AG08395 (cell line): ENCODE results near the gene ZNF146.
"Not testable (repeated sequence)": the region's sequence is repeated elsewhere in the genome, so short reads cannot be mapped to it uniquely, and the experiment has no call there.

Source experiments
- DNase-seq: peaks from one replicate; pipeline ENCODE4 v3.0.0; 2012; ENCODE audit warnings: mixed read lengths, low spot score

Gene ZNF146

DNA sequence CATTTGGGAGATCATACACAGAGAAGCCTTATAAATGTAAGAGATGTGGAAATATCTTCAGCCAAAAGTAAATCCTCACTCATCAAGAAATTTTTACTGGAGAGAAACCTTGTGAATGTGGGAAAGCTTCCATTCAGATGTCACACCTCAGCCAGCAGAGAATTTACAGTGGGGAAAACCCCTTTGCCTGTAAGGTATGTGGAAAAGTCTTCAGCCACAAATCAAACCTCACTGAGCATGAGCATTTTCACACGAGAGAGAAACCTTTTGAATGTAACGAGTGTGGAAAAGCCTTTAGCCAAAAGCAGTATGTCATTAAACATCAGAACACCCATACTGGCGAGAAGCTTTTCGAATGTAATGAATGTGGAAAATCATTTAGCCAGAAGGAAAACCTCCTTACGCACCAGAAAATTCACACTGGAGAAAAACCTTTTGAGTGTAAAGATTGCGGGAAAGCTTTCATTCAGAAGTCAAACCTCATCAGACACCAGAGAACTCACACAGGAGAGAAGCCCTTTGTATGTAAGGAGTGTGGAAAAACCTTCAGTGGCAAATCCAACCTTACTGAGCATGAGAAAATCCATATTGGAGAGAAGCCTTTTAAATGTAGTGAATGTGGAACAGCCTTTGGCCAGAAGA is 21.5 kb downstream of the ZNF146 start:
- DNase-seq = no peak

DNA sequence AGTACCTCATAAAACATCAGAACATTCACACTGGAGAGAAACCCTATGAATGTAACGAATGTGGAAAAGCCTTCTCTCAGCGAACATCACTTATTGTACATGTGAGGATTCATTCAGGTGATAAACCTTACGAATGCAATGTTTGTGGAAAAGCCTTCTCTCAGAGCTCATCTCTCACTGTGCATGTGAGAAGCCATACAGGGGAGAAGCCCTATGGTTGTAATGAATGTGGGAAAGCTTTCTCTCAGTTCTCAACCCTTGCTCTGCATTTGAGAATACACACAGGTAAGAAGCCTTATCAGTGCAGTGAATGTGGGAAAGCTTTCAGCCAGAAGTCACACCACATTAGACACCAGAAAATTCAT is 22.0 kb downstream of the ZNF146 start:
- no peak for DNase-seq

DNA sequence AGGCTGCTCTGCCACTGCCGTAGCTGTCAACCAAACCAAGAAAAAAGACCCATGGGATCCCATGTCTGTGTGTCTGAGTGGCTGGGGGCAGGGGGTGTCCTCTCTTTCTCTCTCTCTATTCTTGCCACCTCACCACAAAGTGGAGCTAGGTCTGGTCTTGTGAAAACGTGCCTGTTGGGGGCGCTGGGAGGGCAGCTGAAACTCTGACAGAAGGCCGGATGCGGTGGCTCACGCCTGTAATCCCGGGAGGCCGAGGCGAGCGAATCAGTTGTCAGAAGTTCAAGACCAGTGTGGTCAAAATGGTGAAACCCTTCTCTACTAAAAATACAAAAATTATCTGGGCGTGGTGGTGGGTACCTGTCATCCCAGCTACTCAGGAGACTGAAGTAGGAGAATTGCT is 29.2 kb downstream of the ZNF146 start:
- DNase-seq = no peak

DNA sequence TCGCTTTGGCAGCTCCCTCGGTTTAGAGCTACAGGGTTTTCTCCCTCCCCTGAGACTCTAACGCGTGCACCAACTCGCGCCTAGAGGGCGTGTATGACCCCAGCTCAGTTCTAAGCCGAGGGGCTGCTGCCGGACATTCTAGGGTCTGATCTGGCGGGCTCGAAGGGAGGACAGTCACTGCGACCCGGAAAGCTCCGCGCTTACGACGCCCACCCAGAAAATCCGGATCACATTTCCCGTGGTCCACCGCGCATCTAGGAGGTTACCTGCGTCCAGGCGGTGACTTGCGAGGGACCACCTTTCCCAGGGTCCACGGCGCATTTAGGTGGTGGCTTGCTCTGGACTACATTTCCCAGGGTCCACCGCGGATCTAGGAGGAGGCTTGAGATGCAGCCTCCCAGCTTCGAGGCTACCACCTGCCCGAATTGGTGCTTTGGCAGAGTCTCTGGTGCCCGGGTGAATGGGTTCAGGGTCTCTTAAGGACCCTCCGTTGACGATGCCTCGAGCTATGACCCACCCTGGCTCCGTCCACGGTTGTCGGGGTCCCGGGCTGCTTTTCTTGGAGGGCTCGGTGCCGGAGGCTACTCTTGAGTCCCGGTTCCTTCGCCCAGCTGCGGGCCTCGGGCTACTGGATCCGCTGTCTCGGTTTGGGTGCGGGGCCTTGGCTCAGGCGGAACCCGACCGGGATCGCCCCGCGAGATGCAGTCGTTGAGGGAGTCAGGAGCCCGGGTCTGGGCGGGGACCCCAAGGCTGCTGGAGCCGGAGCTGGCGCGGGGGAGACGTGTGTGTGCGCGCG is 30.5 kb downstream of the ZNF146 start:
- peak; percentile 32 for DNase-seq

DNA sequence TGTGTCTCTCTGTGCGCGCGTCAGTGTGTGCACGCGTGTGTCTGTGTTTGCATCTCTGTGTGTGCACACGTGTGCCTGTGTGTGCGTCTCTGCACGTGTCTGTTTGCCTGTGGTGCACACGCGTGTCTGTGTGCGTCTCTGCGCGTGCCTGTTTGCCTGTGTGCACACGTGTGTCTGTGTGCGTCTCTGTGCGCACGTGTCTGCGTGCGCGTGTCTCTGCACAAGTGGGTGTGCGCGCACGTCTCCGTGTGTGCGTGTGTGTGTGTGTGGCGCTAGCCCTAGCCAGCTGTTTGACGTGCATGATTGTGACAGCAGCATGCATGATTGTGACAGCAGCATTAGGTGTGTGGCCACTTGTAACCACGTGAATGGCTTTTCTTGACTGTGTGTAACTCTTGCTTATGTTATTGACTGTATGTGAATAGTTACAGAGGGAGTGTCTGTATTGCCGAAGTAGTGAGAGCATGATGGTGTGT is 31.1 kb downstream of the ZNF146 start:
- no peak for DNase-seq

DNA sequence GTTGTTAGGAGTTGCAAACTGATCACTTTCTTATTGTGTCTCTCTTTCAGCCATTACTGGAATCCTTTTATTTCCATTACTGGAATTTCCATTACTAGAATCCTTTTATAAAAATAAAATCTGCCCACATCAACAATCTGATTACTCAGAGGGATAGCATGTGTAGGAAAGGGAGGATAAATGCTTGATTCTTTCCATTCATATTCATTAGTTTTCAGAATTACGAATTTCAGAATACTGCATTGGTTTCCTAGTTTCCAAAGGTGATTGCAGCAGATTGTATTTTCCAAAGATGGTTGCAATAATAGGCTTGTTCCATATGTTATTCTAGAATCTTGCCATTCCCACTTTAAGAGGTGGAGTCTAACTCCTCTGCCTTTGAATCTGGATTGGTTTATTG is 37.1 kb downstream of the ZNF146 start:
- no peak for DNase-seq

DNA sequence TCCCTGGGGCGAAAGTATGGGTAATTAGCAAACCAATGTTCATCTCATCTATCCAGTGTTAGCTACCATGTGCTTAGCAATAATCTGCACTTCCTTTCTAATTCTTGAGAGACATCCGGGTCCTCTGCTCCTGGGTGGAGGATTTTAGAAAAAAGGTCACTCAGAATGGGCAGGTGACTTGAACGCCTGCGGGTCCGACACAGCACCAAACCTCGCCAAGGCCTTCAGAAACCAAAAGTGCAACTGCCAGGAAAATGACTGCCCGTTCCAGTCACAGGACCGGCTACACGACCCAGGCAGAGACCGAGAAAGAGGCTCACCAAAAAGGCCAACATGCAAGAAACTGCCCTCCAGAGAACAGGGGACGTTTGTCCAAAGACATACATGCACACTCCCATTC is 39.9 kb downstream of the ZNF146 start:
- DNase-seq = no peak

DNA sequence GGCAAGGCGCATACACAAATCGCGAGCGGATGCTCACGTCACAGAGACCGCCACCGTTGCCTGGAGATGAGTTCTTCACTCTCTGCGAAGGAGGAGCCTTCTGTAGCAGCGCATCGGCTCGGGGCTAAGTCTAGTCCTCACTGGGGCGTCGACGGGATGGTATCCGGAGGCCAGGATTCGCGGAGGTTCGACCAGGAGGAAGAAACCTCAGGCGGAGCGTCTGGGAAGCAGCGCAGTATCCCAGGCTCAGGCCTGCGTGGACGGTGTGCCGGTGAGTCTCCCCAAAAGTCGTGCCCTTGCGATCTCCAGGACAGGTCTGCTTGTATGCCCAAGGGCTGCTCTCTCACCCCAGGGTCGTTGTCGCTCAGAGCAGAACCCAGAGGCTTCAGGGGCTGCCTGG is 40.4 kb downstream of the ZNF146 start:
- no peak for DNase-seq

DNA sequence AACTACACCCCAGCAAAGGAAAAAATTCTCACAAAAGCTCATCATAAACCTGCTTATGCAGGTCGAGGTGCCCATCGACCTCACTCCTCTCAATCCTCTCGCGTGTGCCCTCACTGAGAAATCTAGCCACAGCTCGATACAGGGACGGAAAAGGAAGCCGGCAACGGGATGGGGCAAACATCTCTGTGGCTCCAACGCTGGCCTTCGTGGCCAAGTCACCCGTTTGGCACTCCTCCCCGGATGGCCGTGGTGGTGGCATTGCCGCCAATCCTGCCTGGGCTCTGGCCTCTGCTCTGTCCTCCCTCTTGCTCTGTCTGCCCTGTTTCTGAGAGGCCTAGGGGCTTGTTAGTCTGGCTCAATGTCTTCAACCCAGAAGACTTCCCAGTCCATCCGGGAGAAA is 41.2 kb downstream of the ZNF146 start:
- DNase-seq = no peak

DNA sequence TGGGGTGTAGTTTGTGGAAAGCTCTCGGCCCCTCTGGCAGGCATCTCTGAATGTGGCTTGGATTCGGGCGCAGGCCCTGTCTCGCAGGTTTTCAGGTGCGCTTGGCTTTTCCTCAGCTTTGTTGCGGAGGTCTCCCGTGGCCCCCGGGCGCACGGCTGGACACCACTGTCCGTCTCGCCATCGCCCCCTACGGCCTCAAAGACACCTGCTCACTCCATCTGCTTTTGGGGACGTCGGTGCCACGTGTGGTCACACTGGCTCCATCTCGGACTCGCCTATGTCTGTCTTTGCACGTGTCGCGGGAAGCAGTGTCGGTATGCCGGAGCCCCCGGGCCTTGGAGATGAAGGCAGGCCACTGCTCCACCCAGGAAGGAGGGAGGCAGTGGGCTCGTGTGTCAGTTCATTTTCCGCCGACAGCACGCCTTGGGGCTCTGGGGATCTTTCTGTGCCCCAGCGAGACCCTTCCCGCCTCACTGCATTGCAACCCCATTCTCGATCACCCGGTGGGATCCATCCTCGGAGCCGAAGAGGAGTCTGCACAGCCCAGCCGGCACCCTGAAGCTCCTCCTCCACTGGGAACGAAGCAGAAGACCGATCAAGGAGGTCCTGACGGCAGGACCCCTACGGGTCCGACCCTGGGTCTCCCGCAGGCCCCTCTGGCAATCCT is 42.1 kb downstream of the ZNF146 start:
- no peak for DNase-seq

DNA sequence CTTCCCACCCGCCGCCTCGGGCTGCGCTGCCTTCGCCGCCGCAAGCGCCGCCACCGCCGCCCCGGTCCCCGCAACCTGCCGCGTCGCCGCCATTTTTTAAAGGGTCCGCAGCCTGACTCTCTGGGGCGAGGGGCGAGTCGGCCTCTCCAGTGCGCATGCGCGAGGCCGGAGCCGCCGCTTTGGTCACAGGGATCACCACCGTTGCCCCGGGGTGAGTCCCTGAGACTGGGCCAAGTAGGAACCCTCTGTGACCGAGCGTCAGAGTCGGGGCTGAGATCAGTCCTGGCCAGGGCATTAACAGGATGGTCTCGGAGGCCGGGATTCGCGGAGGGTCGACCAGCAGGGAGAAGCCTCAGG is 42.6 kb downstream of the ZNF146 start:
- no peak for DNase-seq

DNA sequence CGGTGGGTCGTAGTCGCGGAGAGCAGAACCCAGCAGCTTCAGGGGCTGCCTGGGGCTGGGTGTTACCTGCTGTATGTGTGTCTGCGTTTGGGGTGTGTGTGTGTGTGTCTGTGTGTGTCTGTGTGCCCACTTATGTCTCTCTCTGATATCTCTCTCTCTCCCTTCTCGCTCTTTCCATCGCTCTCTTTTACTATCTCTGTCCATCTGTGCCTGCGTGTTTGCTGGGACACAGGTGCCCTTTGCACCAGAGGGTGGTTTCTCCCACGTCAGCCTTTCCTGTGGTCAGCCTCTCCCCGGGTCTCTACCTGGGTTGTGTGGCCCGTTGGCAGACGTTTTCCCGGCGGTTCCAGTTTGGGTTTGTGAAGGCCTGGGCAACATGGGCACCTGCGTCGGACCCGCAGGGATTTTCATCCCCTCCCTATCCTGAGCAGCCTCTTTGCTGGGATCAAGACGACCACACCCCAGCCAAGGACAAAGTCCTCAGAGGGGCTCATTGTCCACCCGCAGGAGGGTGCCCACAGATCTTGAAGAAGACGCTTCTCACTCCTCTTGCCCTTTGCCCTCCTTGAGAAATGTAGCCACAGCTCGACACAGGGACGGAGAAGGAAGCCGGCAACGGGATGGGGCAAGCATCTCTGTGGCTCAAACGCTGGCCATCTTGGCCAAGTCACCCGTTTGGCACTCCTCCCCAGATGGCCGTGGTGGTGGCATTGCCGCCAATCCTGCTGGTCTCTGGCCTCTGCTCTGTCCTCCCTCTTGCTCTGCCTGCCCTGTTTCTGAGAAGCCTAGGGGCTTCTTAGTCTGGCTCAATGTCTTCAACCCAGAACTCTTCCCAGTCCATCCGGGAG is 43.3 kb downstream of the ZNF146 start:
- DNase-seq = no peak

DNA sequence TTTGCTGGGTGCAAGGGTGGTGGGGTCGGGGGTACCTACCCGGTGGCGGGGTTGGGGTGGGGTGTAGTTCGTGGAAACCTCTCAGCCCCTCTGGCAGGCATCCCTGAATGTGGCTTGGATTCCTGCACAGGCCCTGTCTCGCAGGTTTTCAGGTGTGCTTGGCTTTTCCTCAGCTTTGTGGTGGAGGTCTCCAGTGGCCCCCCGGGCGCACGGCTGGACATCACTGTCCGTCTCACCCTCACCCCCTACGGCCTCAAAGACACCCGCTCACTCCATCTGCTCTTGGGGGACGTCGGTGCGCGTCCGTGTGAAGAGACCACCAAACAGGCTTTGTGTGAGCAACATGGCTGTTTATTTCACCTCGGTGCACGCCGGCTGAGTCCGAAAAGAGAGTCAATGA is 44.3 kb downstream of the ZNF146 start:
- DNase-seq = no peak

DNA sequence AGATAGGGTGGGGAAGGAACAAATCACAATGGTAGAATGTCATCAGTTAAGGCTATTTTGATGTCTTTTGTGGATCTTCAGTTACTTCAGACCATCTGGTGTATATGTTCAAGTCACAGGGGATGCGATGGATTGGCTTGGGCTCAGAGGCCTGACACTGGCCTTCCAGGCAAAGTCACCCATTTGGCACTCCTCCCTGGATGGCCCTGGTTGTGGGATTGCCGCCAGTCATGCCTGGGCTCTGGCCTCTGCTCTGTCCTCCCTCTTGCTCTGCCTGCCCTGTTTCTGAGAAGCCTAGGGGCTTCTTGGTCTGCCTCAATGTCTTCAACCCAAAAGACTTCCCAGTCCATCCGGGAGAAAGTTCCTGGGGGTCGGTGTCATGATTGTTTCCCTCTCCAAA is 50.2 kb downstream of the ZNF146 start:
- DNase-seq = no peak

DNA sequence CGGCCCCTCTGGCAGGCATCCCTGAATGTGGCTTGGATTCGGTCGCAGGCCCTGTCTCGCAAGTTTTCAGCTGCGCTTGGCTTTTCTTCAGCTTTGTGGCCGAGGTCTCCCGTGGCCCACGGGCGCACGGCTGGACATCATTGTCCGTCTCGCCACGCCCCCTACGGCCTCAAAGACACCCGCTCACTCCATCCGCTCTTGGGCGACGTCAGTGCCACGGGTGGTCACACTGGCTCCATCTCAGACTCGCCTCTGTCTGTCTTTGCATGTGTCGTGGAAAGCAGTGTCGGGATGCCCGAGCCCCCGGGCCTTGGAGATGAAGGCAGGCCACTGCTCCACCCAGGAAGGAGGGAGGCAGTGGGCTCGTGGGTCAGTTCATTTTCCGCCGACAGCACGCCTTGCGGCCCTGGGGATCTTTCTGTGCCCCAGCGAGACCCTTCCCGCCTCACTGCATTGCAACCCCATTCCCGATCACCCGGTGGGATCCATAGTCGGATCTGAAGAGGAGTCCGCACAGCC is 51.0 kb downstream of the ZNF146 start:
- DNase-seq = no peak

DNA sequence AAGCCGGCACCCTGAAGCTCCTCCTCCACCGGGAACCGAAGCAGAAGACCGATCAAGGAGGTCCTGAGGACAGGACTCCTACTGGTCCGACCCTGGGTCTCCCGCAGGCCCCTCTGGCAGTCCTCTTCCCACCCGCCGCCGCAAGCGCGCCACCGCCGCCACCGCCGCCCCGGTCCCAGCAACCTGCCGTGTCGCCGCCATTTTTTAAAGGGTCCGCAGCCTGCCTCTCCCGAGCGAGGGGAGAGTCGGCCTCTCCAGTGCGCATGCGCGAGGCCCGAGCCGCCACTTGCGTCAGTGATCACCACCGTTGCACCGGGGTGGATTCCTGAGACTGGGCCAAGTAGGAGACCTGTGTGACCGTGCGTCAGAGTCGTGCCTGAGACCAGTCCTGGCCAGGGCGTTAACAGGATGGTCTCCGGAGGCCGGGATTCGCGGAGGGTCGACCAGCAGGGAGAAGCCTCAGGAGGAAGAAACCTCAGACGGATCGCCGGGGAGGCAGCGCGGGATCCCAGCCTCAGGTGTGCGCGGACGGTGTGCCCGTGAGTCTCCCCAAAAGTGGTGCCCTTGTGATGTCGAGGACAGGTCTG is 51.6 kb downstream of the ZNF146 start:
- DNase-seq = no peak

DNA sequence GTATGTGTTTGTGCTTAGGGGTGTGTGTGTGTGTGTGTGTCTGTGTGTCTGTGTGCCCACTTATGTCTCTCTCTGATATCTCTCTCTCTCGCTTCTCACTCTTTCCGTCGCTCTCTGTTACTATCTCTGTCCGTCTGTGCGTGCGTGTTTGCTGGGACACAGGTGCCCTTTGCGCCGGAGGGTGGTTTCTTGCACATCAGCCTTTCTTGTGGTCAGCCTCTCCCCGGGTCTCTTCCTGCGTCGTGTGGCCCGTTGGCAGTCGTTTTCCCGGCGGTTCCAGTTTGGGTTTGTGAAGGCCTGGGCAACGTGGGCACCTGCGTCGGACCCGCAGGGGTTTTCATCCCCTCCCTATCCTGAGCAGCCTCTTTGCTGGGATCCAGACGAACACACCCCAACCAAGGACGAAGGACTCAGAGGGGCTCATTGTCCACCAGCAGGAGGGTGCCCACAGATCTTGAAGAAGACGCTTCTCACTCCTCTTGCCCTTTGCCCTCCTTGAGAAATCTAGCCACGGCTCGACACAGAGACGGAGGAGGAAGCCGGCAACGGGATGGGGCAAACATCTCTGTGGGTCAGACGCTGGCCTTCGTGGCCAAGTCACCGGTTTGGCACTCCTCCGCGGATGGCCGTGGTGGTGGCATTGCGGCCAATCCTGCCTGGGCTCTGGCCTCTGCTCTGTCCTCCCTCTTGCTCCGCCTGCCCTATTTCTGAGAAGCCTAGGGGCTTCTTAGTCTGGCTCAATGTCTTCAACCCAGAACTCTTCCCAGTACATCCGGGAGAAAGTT is 52.3 kb downstream of the ZNF146 start:
- no peak for DNase-seq

DNA sequence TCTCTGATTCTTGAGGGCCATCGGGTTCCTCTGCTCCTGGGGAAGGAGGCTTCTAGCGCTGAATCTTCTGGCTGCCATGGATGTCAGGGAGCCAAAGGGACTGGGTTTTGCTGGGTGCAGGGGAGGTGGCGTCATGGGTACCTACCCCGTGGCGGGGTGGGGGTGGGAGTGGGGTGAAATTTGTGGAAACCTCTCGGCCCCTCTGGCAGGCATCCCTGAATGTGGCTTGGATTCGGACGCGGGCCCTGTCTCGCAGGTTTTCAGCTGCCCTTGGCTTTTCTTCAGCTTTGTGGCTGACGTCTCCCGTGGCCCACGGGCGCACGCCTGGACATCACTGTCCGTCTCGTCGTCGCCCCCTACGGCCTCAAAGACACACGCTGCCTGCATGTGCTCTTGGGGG is 53.2 kb downstream of the ZNF146 start:
- not testable (repeated sequence) for DNase-seq

DNA sequence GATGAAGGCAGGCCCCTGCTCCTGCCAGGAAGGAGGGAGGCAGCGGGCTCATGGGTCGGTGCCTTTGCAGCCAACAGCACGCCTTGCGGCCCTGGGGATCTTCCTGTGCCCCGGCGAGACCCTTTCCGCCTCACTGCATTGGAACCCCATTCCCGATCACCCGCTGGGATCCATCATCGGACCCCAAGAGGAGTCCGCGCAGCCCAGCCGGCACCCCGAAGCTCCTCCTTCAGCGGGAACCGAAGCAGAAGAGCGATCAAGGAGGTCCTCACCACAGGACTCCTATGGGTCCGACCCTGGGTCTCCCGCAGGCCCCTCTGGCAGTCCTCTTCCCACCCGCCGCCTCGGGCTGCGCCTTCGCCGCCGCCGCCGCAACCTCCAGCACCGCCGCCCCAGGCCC is 53.7 kb downstream of the ZNF146 start:
- DNase-seq = not testable (repeated sequence)

DNA sequence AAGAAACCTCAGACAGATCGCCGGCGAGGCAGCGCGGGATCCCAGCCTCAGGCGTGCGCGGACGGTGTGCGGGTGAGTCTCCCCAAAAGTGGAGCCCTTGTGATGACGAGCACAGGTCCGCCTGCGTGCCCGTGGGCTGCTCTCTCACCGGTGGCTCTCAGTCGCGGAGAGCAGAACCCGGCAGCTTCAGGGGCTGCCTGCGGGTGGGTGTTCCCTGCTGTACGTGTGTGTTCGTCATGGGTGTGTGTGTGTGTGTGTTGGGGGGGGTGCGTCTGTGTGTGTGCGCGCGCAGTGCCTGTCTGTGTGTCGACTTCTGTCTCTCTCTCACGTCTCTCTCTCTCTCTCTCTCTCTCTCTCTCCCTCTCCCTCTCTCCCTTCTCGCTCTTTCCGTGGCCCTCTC is 54.4 kb downstream of the ZNF146 start:
- not testable (repeated sequence) for DNase-seq
